Liver (tissue), 9 donors: ENCODE measurements around the gene FOXK2. TPM values are rescaled to one million over a fixed set of nuclear protein-coding genes. Genes with fewer than 3 reads are reported as not detected.

Experiments
- DNase-seq: peaks from one replicate; pipeline ENCODE4 v3.0.0-alpha.2; 2017; ENCODE audit warnings: low spot score
- H3K27ac ChIP-seq, 2 donors: one replicate each; pipeline ENCODE4 v1.7.0; 2013; ENCODE audit warnings: inconsistent platforms in 2 of 2, low read length in 2 of 2, control low read depth in 1 of 2, low read depth in 1 of 2, mild to moderate bottlenecking in 1 of 2
- H3K27me3 ChIP-seq, 4 donors: one replicate each; pipeline versions ENCODE4 v1.6.1 to v1.7.0; 2013; ENCODE audit warnings: low read length in 3 of 4, inconsistent platforms in 1 of 4, mild to moderate bottlenecking in 1 of 4, moderate library complexity in 1 of 4; ENCODE audit not compliant: control insufficient read depth in 4 of 4, insufficient read depth in 4 of 4
- H3K36me3 ChIP-seq, 4 donors: one replicate each; pipeline versions ENCODE4 v1.6.1 to v1.7.0; 2013; ENCODE audit warnings: low read length in 3 of 4, mild to moderate bottlenecking in 3 of 4, low read depth in 1 of 4, moderate library complexity in 1 of 4; ENCODE audit not compliant: control insufficient read depth in 4 of 4, insufficient read depth in 3 of 4
- H3K4me1 ChIP-seq, 4 donors: one replicate each; pipeline versions ENCODE4 v1.6.1 to v1.7.0; 2013; ENCODE audit warnings: low read length in 3 of 4, mild to moderate bottlenecking in 3 of 4, moderate library complexity in 1 of 4; ENCODE audit not compliant: control insufficient read depth in 4 of 4, insufficient read depth in 4 of 4
- H3K4me3 ChIP-seq, 3 donors: one replicate each; pipeline versions ENCODE4 v1.6.1 to v1.7.0; 2013; ENCODE audit warnings: low read length in 3 of 3, control low read depth in 1 of 3, low read depth in 1 of 3, mild to moderate bottlenecking in 1 of 3
- H3K9ac ChIP-seq, 2 donors: one replicate each; pipeline ENCODE4 v1.7.0; 2013; ENCODE audit warnings: low read length in 2 of 2, mild to moderate bottlenecking in 2 of 2, moderate library complexity in 2 of 2, control low read depth in 1 of 2, low read depth in 1 of 2
- H3K9me3 ChIP-seq, 4 donors: one replicate each; pipeline versions ENCODE4 v1.6.1 to v1.7.0; 2013; ENCODE audit warnings: low read length in 3 of 4; ENCODE audit not compliant: control insufficient read depth in 4 of 4
- ATF3 ChIP-seq: IDR thresholded peaks from 2 replicates; pipeline ENCODE4 v1.6.1; 2016; ENCODE audit warnings: antibody characterized with exemption
- CTCF ChIP-seq: fragments of 150-350 bp; IDR thresholded peaks from 2 replicates; pipeline ENCODE4 v1.5.1; 2017; ENCODE audit warnings: improper control_type of control experiment, low read depth, low read length; ENCODE audit not compliant: missing input control
- EGR1 ChIP-seq, 2 donors: IDR thresholded peaks; 2 replicates each; pipeline ENCODE4 v1.6.1; 2016 to 2018; ENCODE audit warnings: antibody characterized with exemption in 2 of 2, low read depth in 2 of 2
- FOXA1 ChIP-seq: IDR thresholded peaks from 2 replicates; pipeline ENCODE4 v1.6.1; 2016; ENCODE audit warnings: antibody characterized with exemption
- FOXA2 ChIP-seq: IDR thresholded peaks from 2 replicates; pipeline ENCODE4 v1.6.1; 2016; ENCODE audit warnings: antibody characterized with exemption
- GABPA ChIP-seq, 2 donors: IDR thresholded peaks in 1 of 2; conservative IDR thresholded peaks in 1 of 2; 2 replicates each; pipeline ENCODE4 v1.6.1; 2016; ENCODE audit warnings: antibody characterized with exemption in 2 of 2, mild to moderate bottlenecking in 1 of 2, moderate library complexity in 1 of 2
- HNF4A ChIP-seq, 2 donors: conservative IDR thresholded peaks; 2 replicates each; pipeline ENCODE4 v1.6.1; 2016; ENCODE audit warnings: antibody characterized with exemption in 2 of 2, mild to moderate bottlenecking in 2 of 2
- HNF4G ChIP-seq: IDR thresholded peaks from 2 replicates; pipeline ENCODE4 v1.6.1; 2016; ENCODE audit warnings: antibody characterized with exemption
- JUND ChIP-seq, 2 donors: IDR thresholded peaks; 2 replicates each; pipeline ENCODE4 v1.6.1; 2016; ENCODE audit warnings: antibody characterized with exemption in 2 of 2
- MAX ChIP-seq: IDR thresholded peaks from 2 replicates; pipeline ENCODE4 v1.6.1; 2016; ENCODE audit warnings: antibody characterized with exemption
- NR2F2 ChIP-seq: IDR thresholded peaks from 2 replicates; pipeline ENCODE4 v1.6.1; 2016; ENCODE audit warnings: antibody characterized with exemption
- RAD21 ChIP-seq, 2 donors: IDR thresholded peaks; 2 replicates each; pipeline ENCODE4 v1.6.1; 2016; ENCODE audit warnings: antibody characterized with exemption in 2 of 2, mild to moderate bottlenecking in 2 of 2
- RXRA ChIP-seq, 2 donors: IDR thresholded peaks; 2 replicates each; pipeline ENCODE4 v1.6.1; 2017 to 2018; ENCODE audit warnings: antibody characterized with exemption in 2 of 2, mild to moderate bottlenecking in 1 of 2
- SP1 ChIP-seq: IDR thresholded peaks from 2 replicates; pipeline ENCODE4 v1.6.1; 2018; ENCODE audit warnings: antibody characterized with exemption, mild to moderate bottlenecking
- TAF1 ChIP-seq: conservative IDR thresholded peaks from 2 replicates; pipeline ENCODE4 v1.6.1; 2016; ENCODE audit warnings: antibody characterized with exemption, mild to moderate bottlenecking
- YY1 ChIP-seq: IDR thresholded peaks from 2 replicates; pipeline ENCODE4 v1.6.1; 2016; ENCODE audit warnings: antibody characterized with exemption, mild to moderate bottlenecking
- ZBTB33 ChIP-seq: IDR thresholded peaks from 2 replicates; pipeline ENCODE4 v1.6.1; 2016; ENCODE audit warnings: antibody characterized with exemption
- WGBS: extraction: QIAGEN DNeasy Blood & Tissue Kit; methylation state at CpG from one replicate; pipeline ENCODE4 v1.1.7; 2013; 5-methylcytosine and 5-hydroxymethylcytosine counted together
- polyA plus RNA-seq, 2 donors: library from polyadenylated mRNA; stranded (reverse) in 1 of 2; unstranded in 1 of 2; fragments of 200-250 nt in 1 of 2; fragments of >200 nt in 1 of 2; fragmentation: Nextera tagmentation in 1 of 2; extraction: Ambion mirVana in 1 of 2; gene quantifications; one replicate each; pipeline versions ENCODE4 v1.2.1 to v1.2.3, GENCODE V29; 2013 to 2015
- total RNA-seq, 2 donors: library from RNA; depleted of rRNA; stranded (reverse); fragments of >200 nt; gene quantifications; one replicate each; pipeline ENCODE4 v1.2.3, GENCODE V29; 2014
- TF ChIP-seq, protein P1 (sequence below): IDR thresholded peaks from 2 replicates; pipeline ENCODE4 v1.6.1; 2016; ENCODE audit warnings: antibody characterized with exemption, mild to moderate bottlenecking
- donor health status: healthy.
- donor health status: healthy.
- donor health status: healthy.
- donor health status: healthy.
- donor health status: healthy.

The FOXK2 gene
- total and polyA plus RNA-seq, 4 donors: 3.1 to 16.2 (median 10.8) TPM

DNA sequence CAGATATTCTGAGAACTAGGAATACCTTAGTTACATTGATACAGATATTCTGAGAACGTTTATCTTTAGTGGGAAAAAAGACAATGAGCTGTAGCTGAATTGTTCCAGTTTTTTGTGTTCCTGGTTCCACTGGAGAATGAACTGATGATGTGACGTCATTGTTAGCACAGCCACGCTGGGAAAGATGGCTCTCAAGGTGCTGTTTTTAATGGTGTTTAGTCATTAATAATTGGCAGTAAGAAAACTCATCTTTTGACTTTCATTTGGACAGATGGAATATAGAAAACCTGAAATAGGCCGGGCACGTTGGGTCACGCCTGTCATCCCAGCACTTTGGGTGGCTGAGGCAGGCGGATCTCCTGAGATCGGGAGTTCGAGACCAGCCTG, 10.4 kb downstream of the FOXK2 start:
- WGBS: 87% methylated on average over 9 of the region's 9 CpGs
- Histone ChIP-seq H3K27ac (no peak overlapping the region), H3K9ac (no peak overlapping the region), H3K4me3 (no peak overlapping the region), H3K9me3 (no peaks in the 10 kb centered on the region), H3K27me3 (no peaks in the 10 kb centered on the region), H3K4me1 (peaks cover 12 to 54% (median 47%) of the 10 kb centered on the region in 4 donors), H3K36me3 (no peaks in the 10 kb centered on the region)
- DNase-seq: no peak
- TF ChIP-seq JUND (IDR thresholded peaks at IDR 0.05) (no peak), HNF4A (conservative IDR thresholded peaks at IDR 0.05) (no peak), RXRA (IDR thresholded peaks at IDR 0.05) (no peak), FOXA2 (no peak), RAD21 (IDR thresholded peaks at IDR 0.05) (no peak), TAF1 (no peak), MAX (no peak), SP1 (no peak), HNF4G (no peak), ZBTB33 (no peak), ATF3 (no peak), EGR1 (IDR thresholded peaks at IDR 0.05; ENCODE audit: low read depth in 2 of 2) (no peak), YY1 (no peak), GABPA (IDR thresholded peaks at IDR 0.05 in 1 of 2, conservative IDR thresholded peaks at IDR 0.05 in 1 of 2) (no peak), FOXA1 (no peak), CTCF (no peak), NR2F2 (no peak)
- TF ChIP-seq, protein P1, sequence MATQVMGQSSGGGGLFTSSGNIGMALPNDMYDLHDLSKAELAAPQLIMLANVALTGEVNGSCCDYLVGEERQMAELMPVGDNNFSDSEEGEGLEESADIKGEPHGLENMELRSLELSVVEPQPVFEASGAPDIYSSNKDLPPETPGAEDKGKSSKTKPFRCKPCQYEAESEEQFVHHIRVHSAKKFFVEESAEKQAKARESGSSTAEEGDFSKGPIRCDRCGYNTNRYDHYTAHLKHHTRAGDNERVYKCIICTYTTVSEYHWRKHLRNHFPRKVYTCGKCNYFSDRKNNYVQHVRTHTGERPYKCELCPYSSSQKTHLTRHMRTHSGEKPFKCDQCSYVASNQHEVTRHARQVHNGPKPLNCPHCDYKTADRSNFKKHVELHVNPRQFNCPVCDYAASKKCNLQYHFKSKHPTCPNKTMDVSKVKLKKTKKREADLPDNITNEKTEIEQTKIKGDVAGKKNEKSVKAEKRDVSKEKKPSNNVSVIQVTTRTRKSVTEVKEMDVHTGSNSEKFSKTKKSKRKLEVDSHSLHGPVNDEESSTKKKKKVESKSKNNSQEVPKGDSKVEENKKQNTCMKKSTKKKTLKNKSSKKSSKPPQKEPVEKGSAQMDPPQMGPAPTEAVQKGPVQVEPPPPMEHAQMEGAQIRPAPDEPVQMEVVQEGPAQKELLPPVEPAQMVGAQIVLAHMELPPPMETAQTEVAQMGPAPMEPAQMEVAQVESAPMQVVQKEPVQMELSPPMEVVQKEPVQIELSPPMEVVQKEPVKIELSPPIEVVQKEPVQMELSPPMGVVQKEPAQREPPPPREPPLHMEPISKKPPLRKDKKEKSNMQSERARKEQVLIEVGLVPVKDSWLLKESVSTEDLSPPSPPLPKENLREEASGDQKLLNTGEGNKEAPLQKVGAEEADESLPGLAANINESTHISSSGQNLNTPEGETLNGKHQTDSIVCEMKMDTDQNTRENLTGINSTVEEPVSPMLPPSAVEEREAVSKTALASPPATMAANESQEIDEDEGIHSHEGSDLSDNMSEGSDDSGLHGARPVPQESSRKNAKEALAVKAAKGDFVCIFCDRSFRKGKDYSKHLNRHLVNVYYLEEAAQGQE: no peak
